NCI-H1930 (cell line): ENCODE results near the gene SP100.
"Not testable (repeated sequence)": the region's sequence is repeated elsewhere in the genome, so short reads cannot be mapped to it uniquely, and the experiment has no call there.

Source experiments
- DNase-seq, 2 experiments: peaks; one replicate each; lab custom pipeline; 2025; lab: John Stamatoyannopoulos, UW

The SP100 gene

DNA sequence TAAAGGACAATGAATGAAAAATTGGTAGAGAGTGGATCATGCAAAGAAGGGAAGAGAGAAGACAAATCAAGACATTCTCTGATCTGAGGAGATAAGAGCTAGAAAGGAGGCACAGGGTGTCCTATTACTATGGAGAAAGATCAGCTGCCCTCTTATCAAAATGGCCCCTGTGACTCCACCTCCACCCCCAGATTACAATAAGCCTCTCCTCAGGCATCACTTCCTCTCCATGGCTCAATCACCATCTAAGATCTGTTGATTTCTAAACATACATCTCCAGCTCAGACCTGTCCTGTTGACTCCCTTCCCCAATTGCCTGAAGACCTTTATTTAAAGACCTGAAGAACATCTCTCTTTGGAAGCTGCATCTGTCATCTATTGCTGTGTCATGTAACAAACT, 43.2 kb downstream of the SP100 start:
- DNase-seq: no peak

- DNase-seq: no peak
Observed at GRCh38 chr2:230471074-230471473, 55.1 kb downstream of the SP100 start.

GRCh38 chr2:230472621-230473018, 56.6 kb downstream of the SP100 start:
- no peak for DNase-seq

- DNase-seq: no peak
Observed at GRCh38 chr2:230473378-230473777, 57.4 kb downstream of the SP100 start.

DNA sequence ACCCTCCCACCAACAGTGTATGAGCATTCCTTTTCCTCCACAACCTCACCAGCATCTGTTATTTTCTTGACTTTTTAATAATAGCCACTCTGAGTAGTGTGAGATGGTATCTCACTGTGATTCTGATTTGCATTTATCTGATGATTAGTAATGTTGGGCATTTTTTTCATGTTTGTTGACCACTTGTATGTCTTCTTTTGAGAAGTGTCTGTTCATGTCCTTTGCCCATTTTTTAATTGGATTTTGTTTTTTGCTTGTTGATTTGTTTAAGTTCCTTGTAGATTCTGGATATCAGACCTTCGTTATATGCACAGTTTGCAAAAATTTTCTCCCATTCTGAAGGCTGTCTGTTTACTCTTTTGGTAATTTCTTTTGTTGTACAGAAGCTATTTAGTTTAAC, 59.1 kb downstream of the SP100 start:
- no peak for DNase-seq

DNA sequence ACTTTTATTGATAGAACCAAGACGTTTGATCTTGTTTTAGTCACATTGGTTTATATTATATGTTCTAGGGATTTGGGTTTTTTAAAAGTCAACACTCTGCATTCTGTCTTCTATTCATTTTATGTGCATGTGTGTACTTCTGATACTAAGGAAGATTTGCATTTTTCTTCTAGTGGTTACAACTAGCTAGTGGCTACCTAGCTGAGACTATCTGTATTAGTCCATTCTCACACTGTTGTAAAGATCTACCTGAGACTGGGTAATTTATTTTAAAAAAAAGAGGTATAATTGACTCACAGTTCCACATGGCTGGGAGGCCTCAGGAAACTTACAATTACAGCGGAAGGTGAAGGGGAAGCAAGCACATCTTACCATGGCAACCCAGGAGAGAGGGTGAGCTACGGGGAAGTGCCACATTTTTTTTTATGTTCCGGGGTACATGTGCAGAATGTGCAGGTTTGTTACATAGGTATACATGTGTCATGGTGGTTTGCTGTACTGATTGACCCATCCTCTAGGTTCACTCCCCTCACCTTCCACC, 69.9 kb downstream of the SP100 start:
- no peak for DNase-seq

GRCh38 chr2:230491219-230491618, 75.2 kb downstream of the SP100 start:
- not testable (repeated sequence) for DNase-seq

- no peak for DNase-seq
Observed at GRCh38 chr2:230492107-230492506, 76.1 kb downstream of the SP100 start.

DNA sequence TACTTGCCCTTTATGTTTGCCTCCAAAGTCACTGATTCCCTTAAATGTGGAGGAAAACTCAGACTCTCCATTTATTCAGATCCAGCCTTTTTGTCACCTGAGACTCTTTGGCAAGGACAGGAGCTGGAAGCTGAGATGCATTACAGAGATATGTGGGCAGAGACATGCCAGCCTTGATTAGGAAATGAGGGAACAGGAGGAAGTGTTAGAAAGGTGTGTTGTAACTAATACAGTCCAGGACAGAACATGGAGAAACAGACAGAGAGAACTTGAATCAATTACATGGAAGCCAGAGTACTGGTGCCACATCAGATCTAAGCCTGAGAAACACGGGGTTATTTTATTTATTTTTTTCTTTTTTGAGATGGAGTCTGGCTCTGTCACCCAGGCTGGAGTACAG, 79.0 kb downstream of the SP100 start:
- DNase-seq: no peak

DNA sequence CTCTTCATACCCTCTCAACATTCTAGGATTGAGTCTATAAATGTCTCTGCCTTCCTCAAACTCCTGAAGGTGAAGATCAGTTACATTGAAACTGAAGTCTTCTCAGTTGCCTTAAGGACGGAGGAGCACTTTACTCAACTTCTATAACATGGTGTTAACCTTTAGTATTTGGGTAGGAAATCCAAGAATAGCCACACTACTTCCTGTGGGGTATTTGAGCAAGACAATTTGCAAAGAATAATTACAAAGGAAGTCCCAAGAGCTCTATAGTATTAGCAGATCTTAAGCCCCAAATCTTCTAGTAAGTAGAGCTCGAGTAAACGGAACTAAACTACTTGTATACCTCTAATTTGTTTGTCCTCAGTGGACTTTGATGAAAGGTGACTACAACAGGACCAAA, 80.9 kb downstream of the SP100 start:
- DNase-seq: no peak

- no peak for DNase-seq
Observed at GRCh38 chr2:230498506-230499107, 82.6 kb downstream of the SP100 start.

DNA sequence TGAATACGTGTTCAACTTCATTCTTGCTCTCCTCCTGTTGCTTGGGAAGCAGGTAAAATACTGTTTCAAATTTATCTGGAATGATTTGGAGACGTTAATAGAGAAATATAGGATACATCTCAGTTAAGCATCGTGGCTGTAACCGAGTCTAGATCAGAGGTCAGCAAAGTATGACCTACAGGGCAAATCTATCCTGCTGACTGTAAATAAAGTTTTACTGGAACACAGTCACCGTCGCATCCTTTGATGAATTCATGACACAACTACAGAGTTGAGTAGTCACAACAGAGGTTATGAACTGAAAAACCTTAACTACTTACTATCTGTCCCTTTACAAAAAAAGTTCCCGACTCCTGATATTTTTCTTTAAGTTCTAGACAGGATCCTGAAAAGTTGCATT, 86.6 kb downstream of the SP100 start:
- no peak for DNase-seq

DNA sequence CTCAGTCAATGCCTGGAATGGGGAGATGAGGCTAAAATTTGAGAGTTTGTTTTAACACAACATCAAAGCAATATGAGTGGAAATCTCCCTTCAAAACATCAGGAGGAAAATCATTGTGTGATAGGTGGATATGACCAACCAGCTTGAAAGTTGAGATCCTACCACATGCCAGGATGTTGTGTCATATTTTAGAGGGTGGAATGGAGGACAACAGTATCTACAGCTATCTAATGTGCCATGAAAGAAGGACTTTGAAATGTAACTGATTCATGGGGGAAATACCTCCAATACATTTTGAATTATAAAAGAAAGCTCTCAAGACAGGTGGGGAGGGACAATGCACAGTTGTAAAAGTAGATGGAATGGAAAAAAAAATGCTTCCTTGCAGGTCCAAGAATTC, 87.8 kb downstream of the SP100 start:
- no peak for DNase-seq

DNA sequence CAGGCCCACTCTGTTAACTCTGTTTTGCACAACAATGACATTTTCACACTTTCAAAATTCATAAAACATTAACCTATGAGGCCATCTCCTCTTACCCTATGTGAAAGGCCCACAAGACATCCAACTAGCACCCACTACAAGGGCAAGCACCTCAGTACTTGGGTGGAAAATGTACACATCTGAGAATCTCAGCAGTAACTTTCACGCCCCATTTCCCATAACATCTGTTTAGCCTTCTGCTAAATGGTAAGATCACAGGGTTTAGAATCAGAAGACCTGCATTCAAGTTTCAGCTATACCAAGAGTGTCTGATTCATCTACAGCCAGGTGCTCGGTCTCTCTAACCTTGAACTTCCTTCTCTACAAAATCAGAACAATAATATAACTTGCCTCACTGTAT, 89.2 kb downstream of the SP100 start:
- no peak for DNase-seq

DNA sequence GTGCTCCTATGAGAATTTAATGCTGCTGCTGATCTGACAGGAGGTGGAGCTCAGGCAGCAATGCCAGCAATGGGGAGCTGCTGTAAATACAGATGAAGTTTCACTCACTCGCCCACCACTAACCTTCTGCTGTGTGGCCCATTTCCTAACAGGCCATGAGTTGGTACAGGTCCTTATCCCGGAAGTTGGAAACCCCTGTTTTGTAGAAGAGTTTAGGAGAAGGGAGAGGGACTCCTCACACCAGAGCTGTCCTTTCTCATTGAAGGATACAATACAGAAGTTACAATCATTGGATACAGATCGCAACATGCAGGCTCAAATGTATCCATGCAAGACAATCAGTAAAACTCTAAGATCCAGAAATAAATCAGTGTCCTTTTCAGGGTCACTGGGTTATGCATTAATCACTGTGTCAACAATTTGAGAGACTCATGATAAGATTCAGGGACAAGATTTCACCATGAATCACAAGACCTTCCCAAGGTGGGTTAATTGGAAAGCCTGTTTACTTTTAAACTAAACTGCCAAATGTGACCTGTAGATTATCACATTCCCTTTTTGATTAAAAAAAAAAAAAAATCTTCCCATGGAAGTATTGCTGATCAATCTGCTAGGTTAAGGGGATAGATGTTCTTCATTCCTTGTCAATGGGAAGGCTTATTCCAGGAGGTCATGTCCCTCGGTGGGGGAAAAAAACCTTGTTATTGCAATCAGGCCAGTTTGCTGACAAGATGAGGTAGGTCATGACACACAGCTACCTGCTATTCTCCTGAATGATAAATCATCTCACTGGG, 97.2 kb downstream of the SP100 start:
- no peak for DNase-seq

DNA sequence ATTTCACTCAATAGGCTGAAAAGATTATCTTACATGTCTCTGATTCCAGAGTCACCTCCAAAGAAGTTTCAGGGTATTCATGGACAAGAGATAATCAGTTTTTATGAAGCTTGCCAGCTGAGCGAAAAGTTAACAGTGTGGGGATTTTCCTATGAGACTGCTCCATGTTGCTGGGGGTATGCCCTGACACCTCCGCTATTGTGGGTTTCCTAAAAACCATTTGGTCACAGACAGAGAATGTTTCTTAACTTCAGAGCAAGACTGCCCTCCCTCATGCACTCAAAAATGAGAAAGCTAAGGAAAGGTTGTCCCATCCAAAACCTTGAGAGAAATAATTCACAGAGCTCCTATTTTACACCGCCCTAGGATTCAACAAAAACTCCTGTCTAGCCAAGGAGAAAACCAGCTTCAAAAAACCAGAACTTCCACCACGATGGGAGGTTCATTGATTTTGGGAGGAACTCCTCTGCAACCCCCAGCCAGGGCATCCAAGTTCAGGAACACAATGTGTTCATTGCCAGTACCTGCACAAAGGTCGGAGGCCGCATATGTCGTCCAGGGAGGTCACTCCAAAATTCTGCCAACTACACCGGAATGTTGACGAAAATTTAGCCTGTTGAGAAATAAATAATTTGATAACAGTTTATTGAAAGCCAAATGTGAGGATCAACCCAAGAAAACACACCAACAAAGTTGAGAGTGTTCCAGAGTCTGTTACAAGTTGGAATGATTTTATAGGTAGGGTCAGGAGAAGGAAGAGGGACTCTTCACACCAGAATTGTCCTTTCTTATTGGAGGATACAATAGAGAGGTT, 104.3 kb downstream of the SP100 start:
- no peak for DNase-seq

DNA sequence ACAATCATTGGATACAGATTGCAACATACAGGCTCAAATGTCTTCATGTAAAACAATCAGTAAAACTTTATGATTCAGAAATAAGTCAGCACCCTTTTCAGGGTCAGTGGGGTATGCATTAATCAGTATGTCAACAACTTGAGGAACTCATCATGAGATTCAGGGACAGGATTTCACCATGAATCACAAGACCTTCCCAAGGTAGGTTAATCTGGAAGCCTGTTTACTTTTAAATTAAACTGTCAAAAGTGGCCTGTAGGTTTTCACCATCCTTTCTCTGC, 104.8 kb downstream of the SP100 start:
- no peak for DNase-seq

DNA sequence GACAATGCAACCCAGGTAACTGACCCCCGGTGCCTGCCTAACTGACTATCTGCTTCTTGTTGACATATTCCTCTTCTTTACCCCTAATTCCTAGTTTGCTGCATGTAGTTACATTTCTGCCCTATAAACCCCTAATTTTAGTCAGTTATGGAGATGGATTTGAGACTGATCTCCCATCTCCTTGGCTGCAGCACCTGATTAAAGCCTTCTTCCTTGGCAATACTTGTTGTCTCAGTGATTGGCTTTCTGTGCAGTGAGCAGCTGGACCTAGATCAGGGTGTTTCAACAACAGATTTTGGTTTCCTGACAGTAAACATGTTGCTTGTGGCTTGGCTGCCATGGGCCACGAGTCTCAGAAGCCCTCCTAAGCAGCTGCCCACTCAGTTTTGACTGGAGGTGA, 105.4 kb downstream of the SP100 start:
- no peak for DNase-seq

GRCh38 chr2:230525682-230526081, 109.7 kb downstream of the SP100 start:
- DNase-seq: no peak

GRCh38 chr2:230537531-230537976, 121.6 kb downstream of the SP100 start:
- DNase-seq: no peak

DNA sequence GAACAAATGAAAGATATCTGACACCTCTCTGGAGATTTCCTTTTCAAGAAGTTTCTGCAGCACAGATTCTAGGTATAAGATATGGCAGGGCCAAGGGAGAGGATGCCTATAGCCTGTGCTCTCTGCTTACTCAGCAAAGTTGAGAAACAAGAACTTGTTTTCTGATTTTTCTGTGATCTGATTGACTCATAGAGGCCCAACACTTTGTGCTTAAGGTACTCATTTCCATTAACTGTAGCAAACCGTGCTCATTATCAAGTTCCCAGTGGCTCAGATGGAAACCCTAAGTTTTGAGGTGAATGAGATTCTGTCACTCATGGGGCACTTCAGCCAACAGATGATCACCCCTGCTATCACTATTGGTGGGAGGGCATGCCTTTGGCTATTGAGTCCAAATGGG, 124.3 kb downstream of the SP100 start:
- DNase-seq: no peak

GRCh38 chr2:230541934-230542380, 126.0 kb downstream of the SP100 start:
- DNase-seq: no peak

DNA sequence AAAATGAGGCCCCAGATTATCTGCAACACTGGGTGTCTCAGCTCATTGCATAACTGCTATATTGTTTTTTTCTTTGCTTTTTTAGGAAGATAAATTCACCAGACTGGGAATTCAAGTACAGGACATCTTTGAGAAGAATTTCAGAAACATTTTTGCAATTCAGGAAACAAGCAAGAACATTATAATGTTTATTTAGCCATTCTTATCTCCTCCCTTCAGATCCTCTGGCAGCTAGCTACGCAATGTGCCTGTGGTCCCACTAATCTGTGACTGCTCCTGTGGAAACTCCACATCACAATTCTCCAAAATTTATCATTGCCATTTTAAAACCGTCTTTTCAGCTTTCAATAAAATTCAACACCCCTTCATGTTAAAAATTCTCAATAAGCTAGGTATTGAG, 126.8 kb downstream of the SP100 start:
- no peak for DNase-seq
